Posterior vena cava (tissue), 2 donors: ENCODE measurements around the gene BACE1. TPM values are rescaled to one million over a fixed set of nuclear protein-coding genes. Genes with fewer than 3 reads are reported as not detected.
"Not testable (repeated sequence)": the region's sequence is repeated elsewhere in the genome, so short reads cannot be mapped to it uniquely, and the experiment has no call there.

ENCODE experiments used
- DNase-seq: peaks from one replicate; pipeline ENCODE4 v3.0.0-alpha.2; 2020; ENCODE audit warnings: low spot score
- intact Hi-C, 2 donors: fragments of 100-400 bp; cut with DNase I; formaldehyde crosslinking; loops; one replicate each; pipeline versions ENCODE4 v1.14.1 to v1.14.2; 2022 to 2023
- long read RNA-seq, 2 donors: library from polyadenylated mRNA; unstranded; transcript quantifications; one replicate each; pipeline ENCODE4 v2.0.0, GENCODE V29; 2020 to 2021
- total RNA-seq, 2 donors: library from RNA; stranded (reverse); fragmentation: NEBNext Ultra II Directional; extraction: Animal tissue kit (Norgen Biotek cat#: 25700); gene quantifications; one replicate each; pipeline ENCODE4 v1.2.1, GENCODE V29; 2021
- donor health status: DM: yes; HTN: yes; CAD: no.
- donor health status: DM: yes; HTN: yes; CAD: no.

BACE1 gene
- total RNA-seq, result 10 to 100 TPM; 25.2 to 36.1 TPM
- long read RNA-seq, donor 1, full-length matches to known transcripts, result 16 of 37 reads
- long read RNA-seq, donor 1, partial matches to known transcripts, result 3 of 37 reads
- long read RNA-seq, donor 1, other reads (novel, unspliced or antisense), result 18 of 37 reads
- long read RNA-seq, donor 2, full-length matches to known transcripts, result 8 of 19 reads
- long read RNA-seq, donor 2, partial matches to known transcripts, result 4 of 19 reads
- long read RNA-seq, donor 2, other reads (novel, unspliced or antisense), result 7 of 19 reads

- peak; percentile 94 for DNase-seq
- intact Hi-C loops, result loop anchor here in 1 of 2 donors (1.0 kb wide), 1 partner anchor 23 kb away; no protein-coding TSS in a partner anchor
Measured at GRCh38 chr11:117316197-117316961, at the start of gene BACE1. Gene BACE1 (minus strand): TSS chr11:117316256. CDS start chr11:117315795, 461 bp downstream.

GRCh38 chr11:117361432-117361831 is 45.4 kb upstream of the BACE1 start:
- DNase-seq, result peak; percentile 20
- intact Hi-C loops, result no loop called here

DNA sequence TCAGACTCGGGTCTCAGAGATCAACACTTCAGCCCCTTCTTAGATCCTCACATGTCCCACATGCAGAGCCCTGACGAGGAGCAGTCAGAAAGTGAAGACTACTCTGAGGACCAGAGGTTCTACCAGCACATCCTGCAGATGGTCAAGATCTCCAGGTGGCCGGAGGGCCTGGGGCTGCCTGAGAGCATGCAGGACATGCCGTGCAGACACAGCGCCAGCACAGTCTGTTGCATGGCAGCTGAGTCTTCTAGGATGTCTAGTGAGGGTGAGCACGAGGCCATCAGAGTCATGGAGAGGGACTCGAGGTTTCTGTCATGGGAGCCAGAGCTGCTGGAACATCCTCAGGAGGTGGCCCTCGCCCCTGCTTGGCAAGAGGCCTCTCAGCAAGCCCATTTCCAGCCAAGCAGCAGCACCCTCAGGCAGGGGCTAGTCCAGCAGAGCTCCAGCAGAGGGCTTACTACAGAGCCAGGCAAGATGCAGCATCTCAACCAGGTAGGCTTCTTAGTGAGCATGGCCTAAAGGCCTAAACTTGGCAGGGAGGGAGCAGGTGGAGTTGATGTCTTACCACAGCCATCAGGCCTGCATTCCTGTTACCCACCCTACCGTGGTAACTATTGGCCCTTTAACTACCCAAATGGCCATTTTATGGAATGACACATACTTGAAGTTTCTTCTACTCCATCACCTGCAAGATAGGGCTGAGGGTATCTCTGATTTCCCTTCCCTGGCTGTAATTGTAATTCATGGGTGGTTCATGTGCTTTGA is 40.3 kb upstream of the BACE1 start:
- intact Hi-C loops, result no loop called here
- peak; percentile 73 for DNase-seq

- intact Hi-C loops, result no loop called here
- DNase-seq, result no peak
Measured at GRCh38 chr11:117354550-117354949, 38.5 kb upstream of the BACE1 start.

DNA sequence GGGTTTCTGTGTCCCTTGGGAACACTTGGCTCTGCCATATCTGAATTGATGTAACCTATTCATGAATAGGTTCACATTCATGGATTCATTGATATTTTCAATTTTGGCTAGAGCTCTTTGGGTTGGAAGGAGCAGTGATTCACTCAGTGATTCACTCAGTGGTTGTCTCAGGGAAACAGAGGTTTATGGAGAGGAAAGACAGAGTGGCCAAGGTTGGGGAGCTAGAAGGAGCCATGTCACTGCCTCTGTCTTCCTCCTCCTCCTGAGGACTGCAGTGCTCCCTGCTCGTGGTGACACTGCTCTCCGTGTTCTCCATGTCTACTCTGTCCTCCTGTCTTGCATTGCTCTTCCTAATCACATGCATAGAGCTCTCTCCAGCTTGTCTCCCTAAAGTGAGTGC is 29.0 kb upstream of the BACE1 start:
- no peak for DNase-seq
- intact Hi-C loops, result no loop called here

DNA sequence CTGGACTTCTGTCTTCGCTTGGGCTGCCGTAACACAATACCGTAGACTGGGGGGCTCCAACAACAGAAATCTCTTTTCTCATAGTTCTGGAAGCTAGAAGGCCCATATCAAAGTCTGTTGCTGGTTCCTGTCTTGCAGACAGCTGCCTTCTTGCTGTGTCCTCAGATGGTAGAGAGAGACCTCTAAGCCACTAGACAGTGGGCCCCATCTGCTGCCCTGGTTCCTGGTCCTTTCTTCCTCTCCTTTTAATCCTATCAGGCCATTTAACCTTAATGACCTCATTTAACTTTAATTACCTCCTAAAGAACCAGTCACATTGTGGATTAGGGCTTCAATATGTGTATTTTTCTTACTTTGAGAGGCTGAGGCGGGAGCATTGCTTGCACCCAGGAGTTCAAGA is 21.0 kb upstream of the BACE1 start:
- no peak for DNase-seq
- intact Hi-C loops, result no loop called here

- intact Hi-C loops, result no loop called here
- no peak for DNase-seq
Measured at GRCh38 chr11:117335399-117335798, 19.3 kb upstream of the BACE1 start.

DNA sequence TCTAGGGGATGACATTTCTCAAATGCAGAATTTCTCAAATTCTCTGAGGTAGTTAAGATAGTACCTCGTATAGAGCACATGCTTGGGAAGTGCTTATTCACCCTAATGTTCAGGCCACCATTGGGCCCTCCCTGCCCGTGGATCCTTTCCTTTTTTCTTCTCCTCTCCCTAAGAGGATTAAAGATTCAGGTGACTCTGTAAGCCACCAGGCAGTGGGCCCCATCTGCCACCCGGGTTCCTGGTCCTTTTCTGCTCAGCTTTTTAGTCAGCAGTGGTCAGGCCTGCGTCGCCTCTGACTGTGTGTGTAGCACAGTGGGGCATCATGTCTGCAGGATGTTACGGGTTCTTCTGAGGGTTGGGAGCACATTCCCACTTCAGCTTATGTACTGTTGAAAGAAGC is 18.8 kb upstream of the BACE1 start:
- intact Hi-C loops, result no loop called here
- peak; percentile 38 for DNase-seq

DNA sequence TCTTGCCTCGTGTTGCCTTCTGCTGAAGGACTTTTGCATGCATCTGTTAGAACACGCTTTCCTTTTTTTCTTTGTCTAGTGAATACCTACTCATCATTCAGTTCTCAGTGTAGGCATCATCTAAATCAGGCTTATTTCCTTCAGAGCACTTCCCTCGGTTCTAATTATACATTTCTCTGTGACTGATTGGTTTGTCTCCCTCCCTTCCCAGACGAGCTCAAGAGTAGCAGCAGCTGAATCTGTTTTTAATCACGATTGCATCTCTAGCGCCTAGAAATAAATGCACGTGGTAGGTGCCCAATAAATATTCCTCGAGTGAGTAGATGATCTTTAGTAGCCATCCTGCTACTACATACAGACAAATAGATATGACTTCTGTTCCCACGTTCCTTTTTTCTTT is 17.9 kb upstream of the BACE1 start:
- intact Hi-C loops, result no loop called here
- DNase-seq, result no peak

GRCh38 chr11:117332843-117333242 is 16.8 kb upstream of the BACE1 start:
- intact Hi-C loops, result no loop called here
- no peak for DNase-seq

GRCh38 chr11:117328375-117329010 is 12.4 kb upstream of the BACE1 start:
- intact Hi-C loops, result no loop called here

GRCh38 chr11:117327567-117328374 is 11.7 kb upstream of the BACE1 start, which contains the start of gene CEP164:
Gene CEP164 (plus strand): TSS chr11:117327854. CDS start chr11:117338587, 10,733 bp downstream.
- peak; percentile 99 for DNase-seq
- intact Hi-C loops, result no loop called here

More at GRCh38 chr11:117328375-117329010, 12.4 kb upstream of the BACE1 start:
- DNase-seq, result no peak

DNA sequence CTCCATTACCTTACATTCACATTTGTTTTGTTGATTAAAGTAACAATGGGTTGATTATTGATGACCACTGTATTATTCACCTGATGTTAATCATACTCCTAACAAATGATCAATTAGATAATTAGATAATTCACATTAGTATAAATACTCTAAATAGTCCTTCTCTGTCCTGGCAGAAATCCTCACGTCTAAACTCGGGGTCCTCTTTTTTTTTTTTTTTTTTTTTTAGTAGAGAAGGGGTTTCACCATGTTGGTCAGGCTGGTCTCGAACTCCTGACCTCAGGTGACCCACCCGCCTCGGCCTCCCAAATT is 11.2 kb upstream of the BACE1 start:
- intact Hi-C loops, DNase-seq: not testable (repeated sequence)

- no peak for DNase-seq
- intact Hi-C loops, result no loop called here
Measured at GRCh38 chr11:117319214-117319840, 3.3 kb upstream of the BACE1 start.

GRCh38 chr11:117318738-117319137 is 2.7 kb upstream of the BACE1 start:
- DNase-seq, result no peak
- intact Hi-C loops, result no loop called here

DNA sequence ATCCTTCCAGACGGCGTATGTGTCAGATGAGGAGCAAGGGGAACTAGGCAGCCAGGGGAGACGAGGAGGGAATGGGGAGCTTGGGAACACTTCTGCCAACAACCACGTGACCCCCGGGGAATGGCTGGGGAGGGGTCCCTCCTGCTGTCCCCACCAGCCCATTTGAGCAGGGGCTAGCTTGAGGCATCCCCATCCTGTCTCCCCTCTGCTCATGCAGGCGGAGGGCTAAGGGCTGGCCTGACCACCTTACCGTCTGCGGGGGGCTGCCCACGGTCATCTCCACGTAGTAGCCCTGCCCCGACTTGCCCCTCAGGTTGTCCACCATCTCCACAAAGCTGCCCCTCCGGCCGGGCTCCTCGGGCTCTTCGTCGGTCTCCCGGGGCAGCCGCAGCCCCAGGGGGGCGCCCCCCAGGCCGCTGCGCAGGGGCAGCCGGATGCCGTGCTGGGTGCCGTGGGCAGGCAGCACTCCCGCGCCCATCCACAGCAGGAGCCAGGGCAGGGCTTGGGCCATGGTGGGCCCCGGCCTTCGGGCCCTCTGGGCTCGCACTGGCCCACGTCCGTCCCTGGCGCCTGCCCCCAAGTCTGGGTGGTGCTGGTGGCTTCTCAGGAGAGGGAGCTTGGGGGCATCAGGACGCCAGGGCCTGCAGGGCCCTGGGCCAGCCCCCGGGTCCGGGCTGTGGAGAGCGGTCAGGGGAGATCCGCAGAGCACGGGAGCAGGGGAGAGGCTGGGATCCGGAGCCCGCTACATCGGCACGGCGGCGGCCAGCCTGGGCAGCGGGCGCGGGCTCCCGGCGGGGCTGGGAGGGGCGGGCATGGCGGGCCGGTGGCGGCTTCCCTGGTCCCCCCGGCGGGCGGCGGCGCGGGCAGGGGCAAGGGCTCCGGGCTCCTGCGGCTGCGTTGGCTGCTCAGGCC is 515 bp downstream of the BACE1 start:
- peak; percentile 78 for DNase-seq
- intact Hi-C loops, result loop anchor here in 1 of 2 donors (1.0 kb wide), 1 partner anchor 24 kb away; no protein-coding TSS in a partner anchor

DNA sequence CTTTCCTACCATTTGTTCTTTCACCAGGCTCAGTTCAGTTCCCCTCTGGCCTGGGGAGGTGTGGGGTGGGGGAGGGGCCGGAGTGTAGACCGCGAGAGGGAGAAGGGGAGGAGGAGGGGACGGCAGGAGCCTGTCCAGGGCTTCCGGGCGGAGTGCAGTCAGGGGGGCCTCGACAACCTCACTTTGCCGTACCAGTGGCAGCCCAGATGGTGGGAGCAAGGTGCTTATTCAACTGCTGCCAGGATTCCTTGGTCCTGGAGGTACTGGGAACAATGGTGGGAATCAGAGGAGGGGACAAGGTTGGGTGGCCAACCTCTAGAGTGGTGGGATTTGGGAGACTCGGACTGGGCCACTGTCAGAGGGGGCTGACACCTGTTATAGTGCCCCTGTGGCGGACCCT is 1.2 kb downstream of the BACE1 start:
- intact Hi-C loops, result no loop called here
- peak; percentile 68 for DNase-seq
